Fibroblast of lung (primary cell): ENCODE results near the gene LPGAT1.

Experiments
- CTCF ChIP-seq, 2 donors: IDR thresholded peaks in 1 of 2; conservative IDR thresholded peaks in 1 of 2; 1 replicate in 1 of 2; 2 replicates in 1 of 2; pipeline ENCODE4 v1.5.1; 2011 to 2012; ENCODE audit warnings: low read length in 2 of 2, control low read depth in 1 of 2, inconsistent platforms in 1 of 2, low read depth in 1 of 2, mild to moderate bottlenecking in 1 of 2
- EZH2 ChIP-seq: IDR thresholded peaks from 2 replicates; pipeline ENCODE4 v1.5.1; 2012; ENCODE audit warnings: low read length, control low read depth, mild to moderate bottlenecking; ENCODE audit errors: missing control alignments

GRCh38 chr1:211731456-211732292 is 98.9 kb downstream of the LPGAT1 start:
- TF ChIP-seq CTCF (conservative IDR thresholded peaks at IDR 0.05 in 1 of 2, IDR thresholded peaks at IDR 0.05 in 1 of 2; ENCODE audit: low read depth in 1 of 2, low read length in 2 of 2) (no peak), EZH2 (no peak)
